Measurements from ENCODE around the gene SH3RF3.

The SH3RF3 gene

GRCh38 chr2:109486711-109487535 lies 357.9 kb downstream of the SH3RF3 start:
- DNase-seq (ENCODE audit: extremely low read depth, low read depth), result peak; percentile 44
- no peak for TF ChIP-seq CTCF (IDR thresholded peaks at IDR 0.05; ENCODE audit: low read depth, low read length)

GRCh38 chr2:109487536-109487869 lies 358.5 kb downstream of the SH3RF3 start:
- no peak for TF ChIP-seq CTCF (IDR thresholded peaks at IDR 0.05; ENCODE audit: low read depth, low read length)
- DNase-seq (ENCODE audit: extremely low read depth, low read depth), result no peak

- no peak for DNase-seq (ENCODE audit: extremely low read depth, low read depth)
- no peak for TF ChIP-seq CTCF (IDR thresholded peaks at IDR 0.05; ENCODE audit: low read depth, low read length)
These were observed 359.1 kb downstream of the SH3RF3 start for GRCh38 chr2:109487871-109488655.

- TF ChIP-seq CTCF (IDR thresholded peaks at IDR 0.05; ENCODE audit: low read depth, low read length), result no peak
These were observed 360.3 kb downstream of the SH3RF3 start for GRCh38 chr2:109489296-109489695.

GRCh38 chr2:109493176-109493935 lies 364.4 kb downstream of the SH3RF3 start:
- no peak for DNase-seq (ENCODE audit: extremely low read depth, low read depth)
- TF ChIP-seq CTCF (IDR thresholded peaks at IDR 0.05; ENCODE audit: low read depth, low read length), result no peak

More at GRCh38 chr2:109489296-109489695, 360.3 kb downstream of the SH3RF3 start:
- DNase-seq (ENCODE audit: extremely low read depth, low read depth), result no peak

GRCh38 chr2:109494351-109494750 lies 365.3 kb downstream of the SH3RF3 start:
- no peak for TF ChIP-seq CTCF (IDR thresholded peaks at IDR 0.05; ENCODE audit: low read depth, low read length)

More at GRCh38 chr2:109494351-109494750, 365.3 kb downstream of the SH3RF3 start:
- no peak for DNase-seq (ENCODE audit: extremely low read depth, low read depth)

Data from AG09319 (cell line).